Ureter (tissue), 1 donor: ENCODE data around the gene NKAIN2. TPM values are rescaled to one million over a fixed set of nuclear protein-coding genes. Genes with fewer than 3 reads are reported as not detected.

Experiments
- DNase-seq: peaks from one replicate; pipeline ENCODE4 v3.0.0-alpha.2; 2020; ENCODE audit warnings: low spot score
- total RNA-seq: library from RNA; stranded (reverse); gene quantifications from one replicate; pipeline ENCODE4 v1.2.4, GENCODE V29; 2023
- donor health status: DM: yes; HTN: yes; CAD: no.

The NKAIN2 gene
- total RNA-seq, 1 donor from 2014 or later, result 0.73 TPM

- no peak for DNase-seq
Measured at GRCh38 chr6:123808556-123808955, 4.9 kb downstream of the NKAIN2 start.

- DNase-seq, result no peak
Measured at GRCh38 chr6:123810214-123810613, 6.5 kb downstream of the NKAIN2 start.

GRCh38 chr6:123810948-123811347, 7.3 kb downstream of the NKAIN2 start:
- no peak for DNase-seq

GRCh38 chr6:123811378-123811777, 7.7 kb downstream of the NKAIN2 start:
- DNase-seq, result no peak

GRCh38 chr6:123812621-123813020, 9.0 kb downstream of the NKAIN2 start:
- no peak for DNase-seq

GRCh38 chr6:123821112-123821511, 17.4 kb downstream of the NKAIN2 start:
- DNase-seq, result no peak

GRCh38 chr6:123829302-123829953, 25.8 kb downstream of the NKAIN2 start:
- DNase-seq, result no peak

- no peak for DNase-seq
Measured at GRCh38 chr6:123830120-123830519, 26.5 kb downstream of the NKAIN2 start.

- DNase-seq, result no peak
Measured at GRCh38 chr6:123838505-123839234, 35.0 kb downstream of the NKAIN2 start.

GRCh38 chr6:123841067-123841896, 37.6 kb downstream of the NKAIN2 start:
- DNase-seq, result no peak

GRCh38 chr6:123844011-123844410, 40.3 kb downstream of the NKAIN2 start:
- DNase-seq, result no peak

GRCh38 chr6:123848347-123848746, 44.7 kb downstream of the NKAIN2 start:
- DNase-seq, result no peak

GRCh38 chr6:123849406-123849805, 45.7 kb downstream of the NKAIN2 start:
- no peak for DNase-seq

GRCh38 chr6:123850555-123850954, 46.9 kb downstream of the NKAIN2 start:
- no peak for DNase-seq

- no peak for DNase-seq
Measured at GRCh38 chr6:123854201-123854600, 50.5 kb downstream of the NKAIN2 start.

- no peak for DNase-seq
Measured at GRCh38 chr6:123855506-123855905, 51.8 kb downstream of the NKAIN2 start.

- no peak for DNase-seq
Measured at GRCh38 chr6:123859291-123859690, 55.6 kb downstream of the NKAIN2 start.

GRCh38 chr6:123869334-123869733, 65.7 kb downstream of the NKAIN2 start:
- DNase-seq, result no peak

GRCh38 chr6:123873974-123874373, 70.3 kb downstream of the NKAIN2 start:
- DNase-seq, result no peak

- no peak for DNase-seq
Measured at GRCh38 chr6:123875784-123876183, 72.1 kb downstream of the NKAIN2 start.

GRCh38 chr6:123879749-123880148, 76.1 kb downstream of the NKAIN2 start:
- no peak for DNase-seq

GRCh38 chr6:123888771-123889513, 85.3 kb downstream of the NKAIN2 start:
- DNase-seq, result no peak
